Memory B cell (primary cell): ENCODE results near the gene PLXDC2.

Experiments
- ATAC-seq: fragments of 150-1000 bp; cut with Tn5 transposase; 2 replicates; pipeline ENCODE4 v1.10.0; 2021; ENCODE audit warnings: low read depth, mild to moderate bottlenecking, moderate library complexity
- DNase-seq, 2 donors: peaks; one replicate each; pipeline ENCODE4 v3.0.0; 2022; ENCODE audit warnings: low spot score in 2 of 2
- H3K27ac Mint-ChIP-seq: one replicate; pipeline ENCODE4 v1.8.0; 2022; ENCODE audit warnings: mild to moderate bottlenecking, moderate library complexity, mixed read lengths
- H3K27me3 Mint-ChIP-seq: one replicate; pipeline ENCODE4 v1.8.0; 2022; ENCODE audit warnings: mixed read lengths
- H3K36me3 Mint-ChIP-seq: one replicate; pipeline ENCODE4 v1.8.0; 2022; ENCODE audit warnings: mild to moderate bottlenecking, mixed read lengths
- H3K4me1 Mint-ChIP-seq: one replicate; pipeline ENCODE4 v1.8.0; 2022; ENCODE audit warnings: mixed read lengths
- H3K4me3 Mint-ChIP-seq: one replicate; pipeline ENCODE4 v1.8.0; 2022; ENCODE audit warnings: mild to moderate bottlenecking, moderate library complexity, mixed read lengths
- H3K9me3 Mint-ChIP-seq: one replicate; pipeline ENCODE4 v1.8.0; 2022; ENCODE audit warnings: mixed read lengths

PLXDC2 gene

DNA sequence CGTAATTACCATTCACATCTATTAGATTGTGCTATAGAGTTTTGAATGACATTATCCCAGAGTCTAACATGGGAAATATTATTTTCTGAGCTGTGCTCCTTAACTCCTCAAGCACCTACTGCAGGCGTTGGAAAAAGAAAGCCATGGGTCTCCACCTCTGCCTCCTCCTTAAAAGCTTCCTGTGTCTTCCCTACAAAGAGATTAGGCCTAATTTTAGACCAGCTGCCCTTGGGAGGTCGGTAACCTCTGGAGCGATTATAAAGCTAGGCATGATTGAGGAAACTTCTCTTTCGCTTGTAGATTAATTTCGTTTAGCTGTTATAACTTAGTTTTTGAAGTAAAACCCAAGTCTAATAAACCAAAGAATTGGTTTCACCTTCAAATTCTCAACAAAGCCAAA lies 75.2 kb downstream of the PLXDC2 start:
- ATAC-seq (no peak), DNase-seq (no peak)
- no peak overlapping the region for H3K27ac Mint-ChIP-seq
- no peaks in the 10 kb centered on the region for H3K4me1 Mint-ChIP-seq
- H3K4me3 Mint-ChIP-seq, result no peak overlapping the region
- no peaks in the 10 kb centered on the region for H3K36me3 Mint-ChIP-seq
- no peaks in the 10 kb centered on the region for H3K27me3 Mint-ChIP-seq
- peaks cover 1% of the 10 kb centered on the region for H3K9me3 Mint-ChIP-seq

DNA sequence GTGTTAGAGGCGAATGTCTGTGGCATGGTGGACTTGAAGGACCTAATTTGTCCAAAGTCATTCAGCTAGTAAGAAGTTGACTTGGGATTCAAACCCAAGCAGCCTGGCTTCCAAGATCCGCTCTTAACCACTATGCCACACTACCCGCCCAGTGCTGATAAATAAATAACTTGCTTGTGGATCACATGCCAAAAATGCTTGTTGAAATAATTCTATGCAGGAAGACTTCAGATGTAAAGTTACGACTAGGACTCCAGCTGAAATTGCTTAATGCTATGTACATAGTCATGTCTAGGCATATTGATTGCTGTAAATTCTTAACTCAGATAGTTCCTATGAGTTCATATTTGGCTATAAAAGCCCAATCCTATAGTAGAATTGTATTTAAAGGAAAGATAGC lies 76.0 kb downstream of the PLXDC2 start:
- DNase-seq, result no peak
- no peak overlapping the region for H3K4me3 Mint-ChIP-seq
- H3K27ac Mint-ChIP-seq, result no peak overlapping the region
- H3K9me3 Mint-ChIP-seq, result peaks cover 1% of the 10 kb centered on the region
- no peaks in the 10 kb centered on the region for H3K27me3 Mint-ChIP-seq
- H3K36me3 Mint-ChIP-seq, result no peaks in the 10 kb centered on the region
- no peaks in the 10 kb centered on the region for H3K4me1 Mint-ChIP-seq
- ATAC-seq, result no peak

DNA sequence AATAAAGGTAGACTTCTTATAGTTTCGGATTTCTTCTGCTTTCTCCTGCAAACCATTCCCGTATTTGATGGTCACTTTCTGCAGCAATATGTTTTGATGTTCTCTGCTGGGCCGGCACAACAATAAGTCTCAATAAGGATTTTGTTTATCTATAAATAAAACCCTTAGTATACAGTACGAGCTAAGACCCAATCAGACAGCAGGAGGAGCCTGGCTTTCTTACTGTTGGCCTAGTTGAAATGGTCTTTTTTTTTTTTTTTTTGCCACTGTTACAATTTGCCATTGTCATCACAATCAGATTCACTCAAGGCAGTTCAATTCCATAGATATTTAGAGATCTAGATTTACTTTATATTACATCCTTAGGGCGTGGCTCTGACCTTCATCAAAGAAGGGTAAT lies 76.4 kb downstream of the PLXDC2 start:
- Mint-ChIP-seq H3K27me3 (no peaks in the 10 kb centered on the region), H3K9me3 (peaks cover 1% of the 10 kb centered on the region), H3K36me3 (no peaks in the 10 kb centered on the region), H3K4me1 (no peaks in the 10 kb centered on the region), H3K4me3 (no peak overlapping the region), H3K27ac (no peak overlapping the region)
- DNase-seq (no peak), ATAC-seq (no peak)

DNA sequence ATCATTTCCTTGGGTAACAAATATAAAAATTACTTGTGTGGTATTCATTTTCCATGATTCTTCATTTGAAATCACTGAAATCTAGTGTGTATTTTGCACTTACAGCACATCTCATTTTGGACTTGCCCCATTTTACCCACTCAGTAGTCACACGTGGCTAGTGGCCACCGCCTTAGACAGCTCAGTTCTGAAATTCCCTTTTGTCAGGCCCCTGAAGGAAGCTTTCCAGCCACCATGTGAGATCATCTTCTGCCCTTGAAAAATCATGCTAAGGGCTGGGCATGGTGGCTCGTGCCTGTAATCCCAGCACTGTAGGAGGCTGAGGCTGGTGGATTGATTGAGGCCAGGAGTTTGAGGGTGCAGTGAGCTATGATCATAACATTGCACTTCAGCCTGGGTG lies 79.3 kb downstream of the PLXDC2 start:
- Mint-ChIP-seq H3K36me3 (no peaks in the 10 kb centered on the region), H3K4me3 (no peak overlapping the region), H3K9me3 (no peaks in the 10 kb centered on the region), H3K27me3 (no peaks in the 10 kb centered on the region), H3K4me1 (no peaks in the 10 kb centered on the region), H3K27ac (no peak overlapping the region)
- DNase-seq (no peak), ATAC-seq (no peak)

DNA sequence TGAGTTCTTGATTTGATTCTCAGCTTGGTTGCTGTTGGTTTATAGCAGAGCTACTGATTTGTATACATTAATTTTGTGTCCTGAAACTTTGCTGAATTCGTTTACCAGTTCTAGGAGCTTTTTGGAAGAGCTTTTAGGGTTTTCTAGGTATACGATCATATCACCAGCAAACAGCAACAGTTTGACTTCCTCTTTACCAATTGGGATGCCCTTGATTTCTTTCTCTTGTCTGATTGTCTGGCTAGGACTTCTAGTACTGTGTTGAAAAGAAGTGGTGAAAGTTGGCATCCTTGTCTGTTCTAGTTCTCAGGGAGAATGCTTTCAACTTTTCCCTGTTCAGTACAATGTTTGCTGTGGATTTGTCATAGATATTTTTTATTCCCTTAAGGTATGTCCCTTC lies 86.2 kb downstream of the PLXDC2 start:
- H3K27me3 Mint-ChIP-seq, result no peaks in the 10 kb centered on the region
- no peak overlapping the region for H3K27ac Mint-ChIP-seq
- ATAC-seq, result no peak
- H3K9me3 Mint-ChIP-seq, result peaks cover 3% of the 10 kb centered on the region
- H3K36me3 Mint-ChIP-seq, result no peaks in the 10 kb centered on the region
- no peak for DNase-seq
- no peaks in the 10 kb centered on the region for H3K4me1 Mint-ChIP-seq
- H3K4me3 Mint-ChIP-seq, result no peak overlapping the region

DNA sequence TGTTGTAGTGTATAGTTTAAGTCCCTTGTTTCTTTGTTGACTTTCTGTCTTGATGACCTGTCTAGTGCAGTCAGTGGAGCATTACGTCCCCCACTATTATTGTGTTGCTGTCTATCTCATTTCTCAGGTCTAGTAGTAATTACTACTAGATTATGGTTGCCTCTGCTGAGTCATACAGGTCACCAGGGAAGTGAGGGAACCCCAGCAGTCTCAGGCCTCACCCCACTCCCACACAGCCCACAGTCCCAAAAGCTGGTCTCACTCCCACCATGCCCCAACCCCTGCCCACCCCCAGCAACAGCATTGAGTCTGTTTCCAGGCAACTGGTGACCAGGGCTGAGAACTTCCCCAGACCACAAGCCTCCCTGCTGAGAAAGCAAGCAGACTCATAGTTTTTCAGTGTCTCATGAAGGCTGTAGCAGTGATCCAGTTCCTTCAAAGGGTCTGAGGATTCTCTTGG lies 88.0 kb downstream of the PLXDC2 start:
- no peak for ATAC-seq
- no peak overlapping the region for H3K27ac Mint-ChIP-seq
- no peak for DNase-seq
- H3K27me3 Mint-ChIP-seq, result no peaks in the 10 kb centered on the region
- H3K9me3 Mint-ChIP-seq, result peaks cover 3% of the 10 kb centered on the region
- H3K36me3 Mint-ChIP-seq, result no peaks in the 10 kb centered on the region
- H3K4me1 Mint-ChIP-seq, result no peaks in the 10 kb centered on the region
- H3K4me3 Mint-ChIP-seq, result no peak overlapping the region

DNA sequence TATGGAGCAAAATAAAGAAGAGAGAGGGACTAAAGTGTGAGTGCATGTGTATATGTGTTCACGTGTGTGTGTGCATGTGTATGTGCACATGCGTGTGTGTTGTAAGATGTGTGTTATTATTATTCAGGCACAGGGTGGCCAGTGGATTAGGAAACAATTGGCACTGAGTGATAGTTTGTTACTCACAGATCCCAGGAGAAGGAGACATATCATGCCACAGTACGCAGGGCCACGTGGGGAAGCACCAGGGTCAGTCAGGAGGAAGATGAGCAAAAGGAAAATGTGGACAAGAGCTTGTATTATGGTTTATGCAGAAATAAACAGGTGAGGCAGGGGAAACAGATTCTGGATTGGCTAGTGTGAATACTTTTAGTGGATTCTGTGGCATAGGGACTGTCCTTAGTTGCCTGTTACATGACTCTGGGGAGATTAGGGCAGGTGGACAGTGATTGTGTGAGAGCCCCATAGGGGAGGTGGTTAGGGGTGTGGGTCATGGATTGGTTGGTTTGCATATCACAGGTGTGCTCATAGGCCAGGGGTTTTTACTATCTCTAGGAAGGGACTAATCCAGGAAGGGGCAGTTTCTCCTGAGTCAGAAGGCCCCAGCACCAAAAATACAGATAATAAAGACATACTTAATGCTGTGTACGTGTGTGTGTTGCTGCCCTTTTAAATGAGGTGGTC lies 90.0 kb downstream of the PLXDC2 start:
- H3K9me3 Mint-ChIP-seq, result peaks cover 1% of the 10 kb centered on the region
- no peak for DNase-seq
- no peaks in the 10 kb centered on the region for H3K27me3 Mint-ChIP-seq
- ATAC-seq, result no peak
- no peaks in the 10 kb centered on the region for H3K36me3 Mint-ChIP-seq
- no peak overlapping the region for H3K27ac Mint-ChIP-seq
- no peaks in the 10 kb centered on the region for H3K4me1 Mint-ChIP-seq
- no peak overlapping the region for H3K4me3 Mint-ChIP-seq

DNA sequence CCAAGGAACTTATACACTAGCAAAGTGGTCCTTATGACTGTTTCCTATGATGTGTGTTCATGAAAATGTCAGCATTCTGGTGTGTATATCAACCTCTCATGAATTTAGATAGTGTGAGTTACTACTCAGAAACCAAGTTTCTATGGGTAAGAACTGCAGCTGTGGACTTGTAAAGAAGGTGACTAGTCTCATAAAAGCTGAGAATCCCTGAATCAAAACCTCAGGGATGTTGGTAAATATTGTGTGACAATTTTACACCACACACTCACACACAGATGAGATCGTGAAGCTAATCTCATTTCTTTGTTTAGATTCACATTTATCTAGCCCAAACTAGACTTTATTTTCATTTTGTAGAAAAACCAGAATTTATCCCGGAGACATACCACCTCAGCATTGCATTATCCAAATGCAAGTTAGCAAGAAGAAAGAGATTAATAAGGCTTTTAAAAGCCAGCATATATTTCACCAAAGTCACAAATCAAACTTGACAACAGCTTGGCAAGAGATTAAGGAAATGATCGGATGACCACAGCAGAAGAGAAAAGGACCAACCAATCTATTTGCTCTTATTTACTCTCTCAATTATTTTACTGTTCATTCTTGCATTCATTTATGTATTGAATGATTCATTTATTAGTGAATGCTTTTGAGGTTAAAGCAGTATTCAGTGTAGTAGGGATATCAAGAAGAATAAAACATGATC lies 92.9 kb downstream of the PLXDC2 start:
- Mint-ChIP-seq H3K4me1 (no peaks in the 10 kb centered on the region), H3K27me3 (no peaks in the 10 kb centered on the region), H3K4me3 (no peak overlapping the region), H3K27ac (no peak overlapping the region), H3K36me3 (no peaks in the 10 kb centered on the region), H3K9me3 (peaks cover 2% of the 10 kb centered on the region)
- ATAC-seq (no peak), DNase-seq (no peak)

DNA sequence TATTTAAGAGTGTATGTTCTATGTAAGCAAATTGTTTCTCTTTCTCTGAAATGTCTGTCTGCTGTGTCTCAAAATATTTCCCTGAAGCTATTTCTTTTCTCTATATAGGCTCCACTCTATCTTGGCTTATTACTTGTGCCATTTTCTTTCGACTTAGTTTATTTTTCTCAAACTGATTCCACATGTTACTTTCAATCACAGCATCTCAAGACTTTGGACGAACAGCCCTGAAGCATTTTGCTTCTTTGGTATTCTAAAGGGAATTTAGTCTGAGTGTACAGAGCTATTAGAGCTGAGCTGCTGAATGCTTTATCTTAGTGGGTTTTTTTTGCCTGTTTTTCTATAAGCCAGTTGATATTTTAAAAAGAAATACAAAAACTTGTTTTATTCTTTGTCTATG lies 95.7 kb downstream of the PLXDC2 start:
- peaks cover 6% of the 10 kb centered on the region for H3K9me3 Mint-ChIP-seq
- no peaks in the 10 kb centered on the region for H3K36me3 Mint-ChIP-seq
- no peaks in the 10 kb centered on the region for H3K4me1 Mint-ChIP-seq
- no peaks in the 10 kb centered on the region for H3K27me3 Mint-ChIP-seq
- DNase-seq, result no peak
- no peak for ATAC-seq
- no peak overlapping the region for H3K4me3 Mint-ChIP-seq
- H3K27ac Mint-ChIP-seq, result no peak overlapping the region

DNA sequence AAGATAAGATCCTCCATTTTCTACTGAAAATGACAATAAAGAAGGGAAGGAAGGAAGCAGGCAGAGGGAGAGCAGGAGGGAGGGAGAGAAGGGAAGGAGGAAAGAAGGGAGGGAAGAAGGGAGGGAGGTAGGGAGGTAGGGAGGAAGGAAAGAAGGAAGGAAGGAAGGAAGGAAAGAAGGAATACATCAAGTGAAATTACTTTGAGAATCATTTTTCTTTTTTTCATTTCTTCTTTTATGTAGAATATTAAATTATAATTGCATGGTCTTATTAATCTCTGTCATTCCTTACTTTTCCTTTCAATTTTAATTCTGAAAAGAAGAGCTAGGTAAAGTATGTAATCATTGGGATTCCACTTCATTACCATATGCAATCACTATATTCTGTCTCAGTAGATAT lies 97.8 kb downstream of the PLXDC2 start:
- H3K4me1 Mint-ChIP-seq, result no peaks in the 10 kb centered on the region
- no peak overlapping the region for H3K27ac Mint-ChIP-seq
- H3K36me3 Mint-ChIP-seq, result no peaks in the 10 kb centered on the region
- H3K9me3 Mint-ChIP-seq, result peaks cover 6% of the 10 kb centered on the region
- H3K27me3 Mint-ChIP-seq, result no peaks in the 10 kb centered on the region
- DNase-seq (no peak), ATAC-seq (no peak)
- H3K4me3 Mint-ChIP-seq, result no peak overlapping the region

DNA sequence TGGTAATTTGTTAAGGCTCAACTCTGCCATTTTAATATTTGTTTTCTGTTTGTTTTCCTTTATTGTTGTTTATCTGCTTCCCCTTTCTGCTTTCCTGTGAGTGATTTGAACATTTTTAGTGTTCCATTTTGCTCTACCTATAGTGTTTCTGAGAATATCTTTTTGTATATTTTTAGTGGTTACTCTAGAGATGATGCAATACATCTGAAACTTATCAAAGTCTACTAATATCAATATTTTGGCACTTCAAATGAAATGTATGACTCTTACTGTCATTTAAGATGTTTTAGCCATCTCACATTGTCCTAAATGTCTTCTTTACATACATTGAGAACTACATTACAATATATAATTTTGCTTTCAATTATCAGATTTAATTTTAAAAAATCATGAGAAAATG lies 98.9 kb downstream of the PLXDC2 start:
- Mint-ChIP-seq H3K4me3 (no peak overlapping the region), H3K36me3 (no peaks in the 10 kb centered on the region), H3K27ac (no peak overlapping the region), H3K27me3 (no peaks in the 10 kb centered on the region), H3K9me3 (peaks cover 6% of the 10 kb centered on the region), H3K4me1 (no peaks in the 10 kb centered on the region)
- ATAC-seq (no peak), DNase-seq (no peak)

DNA sequence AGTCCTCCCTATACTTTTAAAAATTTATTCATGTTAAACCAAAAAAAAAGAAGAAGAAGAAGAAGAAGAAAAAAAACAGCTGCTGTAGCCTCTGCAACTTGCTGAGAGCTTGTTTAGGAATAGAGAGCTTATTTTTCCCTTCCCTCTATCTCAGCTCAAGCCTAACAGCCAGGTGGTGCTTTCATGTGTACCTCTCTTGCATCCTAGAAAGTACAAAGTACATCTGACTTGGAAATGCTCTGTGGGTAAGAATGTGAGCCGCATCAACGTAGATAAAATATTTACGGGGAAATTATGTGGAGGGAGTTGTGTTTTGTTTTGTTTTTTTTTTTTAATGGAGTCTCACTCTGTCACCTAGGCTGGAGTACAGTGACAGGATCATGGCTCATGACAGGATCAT lies 99.6 kb downstream of the PLXDC2 start:
- H3K9me3 Mint-ChIP-seq, result peaks cover 6% of the 10 kb centered on the region
- DNase-seq, result no peak
- H3K4me3 Mint-ChIP-seq, result no peak overlapping the region
- ATAC-seq, result no peak
- H3K27ac Mint-ChIP-seq, result no peak overlapping the region
- no peaks in the 10 kb centered on the region for H3K27me3 Mint-ChIP-seq
- no peaks in the 10 kb centered on the region for H3K4me1 Mint-ChIP-seq
- no peaks in the 10 kb centered on the region for H3K36me3 Mint-ChIP-seq

DNA sequence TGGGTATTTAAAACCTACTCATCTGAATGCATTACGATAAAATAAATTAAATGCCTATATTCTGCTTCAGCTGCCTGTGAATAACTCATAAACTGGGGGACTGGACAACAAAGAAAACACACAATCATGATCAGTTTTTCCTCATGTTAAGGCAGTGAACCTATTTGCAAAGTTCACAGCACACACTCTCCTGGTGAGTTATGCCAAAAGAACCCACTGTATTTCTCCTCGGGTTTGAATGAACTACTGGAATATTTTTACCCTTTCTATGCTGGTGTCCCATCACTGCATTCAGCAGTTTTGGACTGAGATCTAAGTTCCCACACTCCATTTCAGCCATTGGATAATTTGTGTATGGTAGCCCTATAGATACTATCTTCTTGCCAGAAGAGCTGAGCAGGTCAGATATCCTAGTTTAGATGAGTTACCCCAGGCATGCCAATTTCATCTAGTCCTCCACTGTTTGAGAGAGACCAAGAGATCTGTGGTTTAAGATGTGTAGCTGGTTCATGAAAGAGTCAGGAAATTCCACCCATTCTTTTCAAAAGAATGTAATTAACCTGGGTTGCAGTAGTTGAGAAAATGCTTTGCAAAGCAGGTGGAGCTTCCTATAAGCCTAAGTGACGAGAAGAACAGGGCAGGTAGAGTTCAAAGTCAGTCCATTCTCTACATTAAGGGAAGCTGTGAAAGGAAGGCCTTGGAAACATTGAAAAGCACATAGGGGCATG lies 101.7 kb downstream of the PLXDC2 start:
- H3K27ac Mint-ChIP-seq, result no peak overlapping the region
- no peaks in the 10 kb centered on the region for H3K4me1 Mint-ChIP-seq
- no peaks in the 10 kb centered on the region for H3K36me3 Mint-ChIP-seq
- H3K4me3 Mint-ChIP-seq, result no peak overlapping the region
- ATAC-seq (no peak), DNase-seq (no peak)
- no peaks in the 10 kb centered on the region for H3K27me3 Mint-ChIP-seq
- H3K9me3 Mint-ChIP-seq, result peaks cover 6% of the 10 kb centered on the region

DNA sequence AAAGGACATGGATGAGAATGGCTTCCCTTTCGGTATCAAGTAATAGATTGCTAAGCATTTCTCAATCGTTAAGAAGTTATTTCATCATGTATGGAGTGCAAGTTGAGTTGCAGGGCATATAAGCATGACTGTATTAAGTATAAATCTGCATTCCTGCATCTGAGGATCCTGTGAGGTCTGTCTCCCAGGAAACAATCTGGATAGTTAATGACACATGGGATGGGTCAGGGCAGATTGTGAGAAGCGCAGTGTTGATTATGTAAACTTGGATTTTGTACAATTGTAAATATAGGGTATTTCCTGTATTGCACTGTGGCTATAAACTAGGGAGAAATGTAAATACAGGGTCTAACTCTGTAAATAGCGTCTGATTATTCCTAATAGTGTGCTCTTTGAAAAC lies 102.6 kb downstream of the PLXDC2 start:
- Mint-ChIP-seq H3K36me3 (no peaks in the 10 kb centered on the region), H3K27me3 (no peaks in the 10 kb centered on the region), H3K9me3 (peaks cover 4% of the 10 kb centered on the region), H3K4me3 (no peak overlapping the region), H3K4me1 (no peaks in the 10 kb centered on the region), H3K27ac (no peak overlapping the region)
- DNase-seq (no peak), ATAC-seq (no peak)
